HepG2 (cell line): Measurements from ENCODE around the gene PAIP1. TPM values are rescaled to one million over a fixed set of nuclear protein-coding genes. Genes with fewer than 3 reads are reported as not detected.

Source experiments
- CEBPB ChIP-seq: IDR thresholded peaks from 2 replicates; pipeline ENCODE4 v1.6.1; 2011; ENCODE audit warnings: low read depth, low read length, improper control_type of control experiment, borderline replicate concordance
- CREB1 ChIP-seq, 2 experiments: fragments of 450-650 bp in 1 of 2; IDR thresholded peaks; 2 replicates each; pipeline ENCODE4 v1.6.1; 2016 to 2017; ENCODE audit warnings: control low read depth in 1 of 2, mild to moderate bottlenecking in 1 of 2, missing compliant biosample characterization in 1 of 2, missing genetic modification characterization in 1 of 2
- CREBL2 ChIP-seq: sonication (generic); formaldehyde crosslinking; IDR thresholded peaks from 2 replicates; pipeline ENCODE4 v1.8.1; 2023; ENCODE audit warnings: missing genetic modification reagents, mild to moderate bottlenecking, borderline replicate concordance
- HDAC6 ChIP-seq: fragments of 200-600 bp; sonication (generic); IDR thresholded peaks from 2 replicates; pipeline ENCODE4 v1.7.0; 2017; ENCODE audit warnings: mild to moderate bottlenecking, antibody characterized with exemption, low read length, low read depth
- JUND ChIP-seq: sonication (generic); formaldehyde crosslinking; IDR thresholded peaks from 2 replicates; pipeline ENCODE4 v1.8.0; 2022; ENCODE audit warnings: mild to moderate bottlenecking, missing genetic modification reagents
- KDM6A ChIP-seq: IDR thresholded peaks from 2 replicates; pipeline ENCODE4 v1.6.1; 2016; ENCODE audit warnings: low read depth
- MAF1 ChIP-seq: sonication (generic); formaldehyde crosslinking; IDR thresholded peaks from 2 replicates; pipeline ENCODE4 v1.5.0; 2020; ENCODE audit warnings: missing genetic modification reagents, borderline replicate concordance
- MBD4 ChIP-seq: IDR thresholded peaks from 2 replicates; pipeline ENCODE4 v1.6.1; 2012; ENCODE audit warnings: low read length, inconsistent platforms, borderline replicate concordance
- MTF1 ChIP-seq: sonication (generic); formaldehyde crosslinking; IDR thresholded peaks from 2 replicates; pipeline ENCODE4 v1.5.0; 2020; ENCODE audit warnings: missing genetic modification reagents
- NBN ChIP-seq: fragments of 450-650 bp; conservative IDR thresholded peaks from 2 replicates; pipeline ENCODE4 v1.6.1; 2017
- NR2F2 ChIP-seq: IDR thresholded peaks from 2 replicates; pipeline ENCODE4 v1.6.1; 2012; ENCODE audit warnings: low read depth, inconsistent platforms, borderline replicate concordance
- POLR2AphosphoS2 ChIP-seq: IDR thresholded peaks from 2 replicates; pipeline ENCODE4 v1.6.1; 2011; ENCODE audit warnings: low read depth, low read length, improper control_type of control experiment
- POLR2G ChIP-seq: fragments of 200-400 bp; formaldehyde crosslinking; IDR thresholded peaks from 2 replicates; pipeline ENCODE4 v1.6.1; 2018; ENCODE audit warnings: mild to moderate bottlenecking, low read depth, low read length, moderate library complexity
- RFXAP ChIP-seq: sonication (generic); formaldehyde crosslinking; IDR thresholded peaks from 2 replicates; pipeline ENCODE4 v1.4.0; 2020; ENCODE audit warnings: missing genetic modification reagents, borderline replicate concordance
- SAP130 ChIP-seq: IDR thresholded peaks from 2 replicates; pipeline ENCODE4 v1.6.1; 2016; ENCODE audit warnings: low read depth
- STAT6 ChIP-seq: sonication (generic); formaldehyde crosslinking; IDR thresholded peaks from 2 replicates; pipeline ENCODE4 v1.4.0; 2020; ENCODE audit warnings: missing genetic modification reagents, mild to moderate bottlenecking, borderline replicate concordance
- TEF ChIP-seq: sonication (generic); formaldehyde crosslinking; IDR thresholded peaks from 2 replicates; pipeline ENCODE4 v1.5.0; 2020; ENCODE audit warnings: missing genetic modification reagents
- TRIM24 ChIP-seq: sonication (generic); formaldehyde crosslinking; IDR thresholded peaks from 2 replicates; pipeline ENCODE4 v1.8.0; 2022; ENCODE audit warnings: mild to moderate bottlenecking, missing genetic modification reagents
- ZBTB10 ChIP-seq: sonication (generic); formaldehyde crosslinking; IDR thresholded peaks from 2 replicates; pipeline ENCODE4 v1.4.0; 2020; ENCODE audit warnings: missing genetic modification reagents, borderline replicate concordance
- ZFP36L2 ChIP-seq: sonication (generic); formaldehyde crosslinking; IDR thresholded peaks from 2 replicates; pipeline ENCODE4 v1.4.0; 2020; ENCODE audit warnings: missing genetic modification reagents
- ZNF12 ChIP-seq: sonication (generic); formaldehyde crosslinking; IDR thresholded peaks from 2 replicates; pipeline ENCODE4 v1.5.0; 2020; ENCODE audit warnings: missing genetic modification reagents
- ZNF264 ChIP-seq: sonication (generic); formaldehyde crosslinking; IDR thresholded peaks from 2 replicates; pipeline ENCODE4 v1.4.0; 2020; ENCODE audit warnings: missing genetic modification reagents
- ZNF431 ChIP-seq: sonication (generic); formaldehyde crosslinking; IDR thresholded peaks from 2 replicates; pipeline ENCODE4 v1.9.0; 2022; ENCODE audit warnings: missing genetic modification reagents, low read depth, mild to moderate bottlenecking, borderline replicate concordance
- ZNF792 ChIP-seq: IDR thresholded peaks from 2 replicates; pipeline ENCODE4 v1.6.1; 2016
- ZSCAN12 ChIP-seq: sonication (generic); formaldehyde crosslinking; IDR thresholded peaks from 2 replicates; pipeline ENCODE4 v1.9.0; 2021; ENCODE audit warnings: mild to moderate bottlenecking, missing genetic modification reagents
- polyA plus RNA-seq, 8 experiments: library from polyadenylated mRNA; depleted of rRNA in 3 of 8; stranded (reverse) in 7 of 8; unstranded in 1 of 8; fragments of >200 nt; fragmentation: Illumina TruSeq in 4 of 8; extraction: Trizol in 4 of 8; gene quantifications; 2 replicates each; pipeline versions ENCODE4 v1.2.1 to v1.2.3, GENCODE V29; 2011 to 2016; ENCODE audit warnings: low read depth in 4 of 8, missing spikeins in 1 of 8, mixed read lengths in 1 of 8; ENCODE audit not compliant: insufficient read depth in 1 of 8
- total RNA-seq, 5 experiments: library from RNA; depleted of rRNA; stranded (reverse); fragments of >200 nt; fragmentation: Illumina TruSeq; extraction: Trizol; gene quantifications; 2 replicates each; pipeline ENCODE4 v1.2.3, GENCODE V29; 2016; ENCODE audit warnings: low read depth in 1 of 5

Gene PAIP1
- total and polyA plus RNA-seq, 2 of the 13 experiments (the other 11 are each of a cell fraction or from before 2014, with no cell fraction given), result 96.6 to 116 TPM

GRCh38 chr5:43602461-43603343, 45.8 kb upstream of the PAIP1 start, which contains the start of gene NNT (continued):
- TF ChIP-seq MTF1 (CRISPR knock-in tag) (peak; percentile 70; the same call in 1 of the 2 replicates), NR2F2 (no peak), CREBL2 (no peak), SAP130 (CRISPR knock-in tag) (peak; percentile 87), KDM6A (no peak), TEF (peak; percentile 71; the same call in 1 of the 2 replicates), ZSCAN12 (0 out of 2 replicates have a peak, but pooled peaks have one; percentile 55), ZNF264 (CRISPR knock-in tag) (peak; percentile 83), CREB1 (IDR thresholded peaks at IDR 0.05) (no peak), CREB1 (CRISPR knock-in tag; IDR thresholded peaks at IDR 0.05) (no peak), HDAC6 (no peak), MAF1 (CRISPR knock-in tag) (0 out of 2 replicates have a peak, but pooled peaks have one; percentile 49), JUND (CRISPR knock-in tag) (0 out of 2 replicates have a peak, but pooled peaks have one; percentile 31), CEBPB (no peak), POLR2AphosphoS2 (no peak), POLR2G (peak; percentile 40; the same call in 1 of the 2 replicates), ZBTB10 (CRISPR knock-in tag) (peak; percentile 90), ZNF12 (CRISPR knock-in tag) (no peak), TRIM24 (no peak), NBN (no peak), RFXAP (CRISPR knock-in tag) (peak; percentile 87), ZNF792 (peak; percentile 54; the same call in 1 of the 2 replicates), ZNF431 (CRISPR knock-in tag) (peak; percentile 60; the same call in 1 of the 2 replicates), ZFP36L2 (no peak), MBD4 (no peak), STAT6 (0 out of 2 replicates have a peak, but pooled peaks have one; percentile 34)
